Heart left ventricle (tissue), 13 donors: ENCODE data around the gene NCSTN.

ENCODE experiments used
- CTCF ChIP-seq, 12 donors: fragments of 200-600 bp; sonication (generic) in 4 of 12; IDR thresholded peaks; one replicate each; pipeline versions ENCODE4 v1.5.0 to v1.8.0; 2018 to 2022; ENCODE audit warnings: antibody characterized with exemption in 12 of 12, mild to moderate bottlenecking in 5 of 12
- POLR2A ChIP-seq, 2 donors: fragments of 450-650 bp; IDR thresholded peaks; one replicate each; pipeline ENCODE4 v1.6.1; 2017; ENCODE audit warnings: antibody characterized with exemption in 2 of 2, mild to moderate bottlenecking in 2 of 2, moderate library complexity in 2 of 2
- donor health status: ischemic (EF 13 %, LVEDD 7.1; RV severe dilation, severe dysfunction).
- donor health status: DM: no; HTN: yes; CAD: no.
- donor health status: DM: no; HTN: no; CAD: no.
- donor health status: ischemic (EF 25% LVEDD 6.9; RV normal size, moderate dysfunction).
- donor health status: ischemic (EF 25% LVEDD 5.7; RV mildly dilated, moderate dysfunction).
- donor health status: ischemic (EF 35%, LVEDD 5.7; RV mildly dilated, moderate dysfunction).
- donor health status: nonischemic (EF 11% LVEDD 7.7; RV severe dilation, severe dysfunction).
- donor health status: DM: yes; HTN: yes; CAD: no.
- donor health status: PGD.
- donor health status: ischemic (EF 29% LVEDD 5.4; RV normal size, mild dysfunction).
- donor health status: nonischemic (EF 23%, LVEDD 6.1; RV moderate dilation, normal function).

- no peak for TF ChIP-seq CTCF (IDR thresholded peaks at IDR 0.05)
- TF ChIP-seq POLR2A (IDR thresholded peaks at IDR 0.05): no peak
Measured at GRCh38 chr1:160309185-160309557, 34.0 kb upstream of the NCSTN start.
